GM20000 (cell line): ENCODE results near the gene CLIP3.

Experiments used
- DNase-seq: peaks from one replicate; pipeline ENCODE4 v3.0.0; 2012; ENCODE audit warnings: low spot score
- CTCF ChIP-seq: IDR thresholded peaks from 2 replicates; pipeline ENCODE4 v1.5.1; 2012; ENCODE audit warnings: mild to moderate bottlenecking, control low read depth; ENCODE audit errors: extremely low read depth, missing control alignments

CLIP3 gene

GRCh38 chr19:36027696-36028095 lies 5.0 kb downstream of the CLIP3 start:
- TF ChIP-seq CTCF, result no peak
- DNase-seq, result no peak

GRCh38 chr19:36026091-36026876 lies 6.4 kb downstream of the CLIP3 start:
- no peak for TF ChIP-seq CTCF
- DNase-seq, result no peak

- DNase-seq, result no peak
- TF ChIP-seq CTCF, result no peak
Observed at GRCh38 chr19:36025541-36025940, 7.1 kb downstream of the CLIP3 start.

DNA sequence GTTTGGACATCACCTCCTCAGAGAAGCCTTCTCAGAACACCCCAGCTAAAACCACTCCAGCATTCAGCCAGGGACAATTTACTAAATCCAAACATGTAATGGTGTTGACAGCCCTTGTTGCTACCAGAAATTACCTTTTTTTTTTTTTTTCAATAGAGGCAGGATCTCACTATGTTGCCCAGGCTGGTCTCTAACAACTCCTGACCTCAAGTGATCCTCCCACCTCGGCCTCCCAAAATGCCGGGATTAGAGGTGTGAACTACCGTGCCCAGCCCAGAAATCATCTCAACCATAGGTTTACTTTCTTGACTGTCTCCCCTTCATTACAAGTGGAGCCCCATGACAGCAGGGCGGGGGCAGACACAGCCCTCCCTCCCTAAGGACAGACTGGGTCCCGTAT lies 9.2 kb downstream of the CLIP3 start:
- DNase-seq, result no peak
- no peak for TF ChIP-seq CTCF

- no peak for DNase-seq
- no peak for TF ChIP-seq CTCF
Observed at GRCh38 chr19:36019061-36019670, 13.5 kb downstream of the CLIP3 start.

- no peak for TF ChIP-seq CTCF
Observed at GRCh38 chr19:36014012-36014924, 18.4 kb downstream of the CLIP3 start, which contains the start of gene ALKBH6. TSS of gene ALKBH6 (minus strand) at chr19:36014213. CDS start at chr19:36013397, 816 bp downstream.

More at GRCh38 chr19:36014012-36014924, 18.4 kb downstream of the CLIP3 start, which contains the start of gene ALKBH6:
- peak; percentile 98 for DNase-seq
